A549 (cell line): ENCODE results near the gene GLB1L. TPM values are rescaled to one million over a fixed set of nuclear protein-coding genes. Genes with fewer than 3 reads are reported as not detected.
A peak's percentile ranks its signal among the peaks of the same experiment; 100 is the strongest.

Experiments
- ATAC-seq, 2 experiments: fragments of 200-7000 bp in 1 of 2; fragments of >200 bp in 1 of 2; cut with Nextera tagmentation in 1 of 2; cut with Tn5 transposase in 1 of 2; 3 replicates each; pipeline versions ENCODE4 v1.8.0 to v1.9.1; 2018 to 2020; ENCODE audit warnings: mild to moderate bottlenecking in 1 of 2, moderate library complexity in 1 of 2
- CTCF ChIA-PET: fragments of 300-600 bp; sonication (Branson Sonifier 250); formaldehyde crosslinking; extraction: SDS; loops from one replicate; lab custom pipeline; 2021; ENCODE audit warnings: antibody characterized with exemption, inconsistent platforms; lab: Yijun Ruan, JAX
- POLR2A ChIA-PET: fragments of 350-600 bp; formaldehyde crosslinking; extraction: SDS; loops from one replicate; lab custom pipeline; 2021; ENCODE audit warnings: antibody characterized with exemption, inconsistent platforms; lab: Yijun Ruan, JAX
- DNase-seq, 2 experiments: peaks; one replicate each; pipeline versions ENCODE4 v3.0.0 to v3.0.0-alpha.2; 2011 to 2016; ENCODE audit warnings: low read depth in 1 of 2, low spot score in 1 of 2
- FAIRE-seq: peaks from 2 replicates; lab custom pipeline; 2011; peaks lifted over from hg19 to GRCh38; lab: Jason Lieb, UNC
- H3K27ac ChIP-seq, 2 experiments: fragments of >200 bp; sonication (Bioruptor Twin); formaldehyde crosslinking; 3 replicates each; pipeline ENCODE4 v1.5.1; 2016 to 2017
- H3K4me1 ChIP-seq: fragments of >200 bp; sonication (Bioruptor Twin); formaldehyde crosslinking; 3 replicates; pipeline ENCODE4 v1.6.1; 2016
- H3K4me2 ChIP-seq: fragments of >200 bp; sonication (Bioruptor Twin); formaldehyde crosslinking; 3 replicates; pipeline ENCODE4 v1.6.1; 2016
- H3K4me3 ChIP-seq: fragments of >200 bp; sonication (Bioruptor Twin); formaldehyde crosslinking; 3 replicates; pipeline ENCODE4 v1.5.1; 2016
- H3K9me3 ChIP-seq: fragments of >200 bp; sonication (Bioruptor Twin); formaldehyde crosslinking; 3 replicates; pipeline ENCODE4 v1.6.1; 2016
- BCL3 ChIP-seq: fragments of >200 bp; sonication (Bioruptor Twin); formaldehyde crosslinking; IDR thresholded peaks from 3 replicates; pipeline ENCODE4 v1.6.1; 2016
- CBX2 ChIP-seq: fragments of 200-600 bp; sonication (generic); IDR thresholded peaks from 2 replicates; pipeline ENCODE4 v1.6.1; 2016; ENCODE audit warnings: low read depth, mild to moderate bottlenecking, borderline replicate concordance
- E2F6 ChIP-seq: IDR thresholded peaks from 2 replicates; pipeline ENCODE4 v1.6.1; 2012; ENCODE audit warnings: low read depth, borderline replicate concordance
- EP300 ChIP-seq, 2 experiments: fragments of >200 bp; sonication (Bioruptor Twin); formaldehyde crosslinking; IDR thresholded peaks; 2 replicates in 1 of 2; 3 replicates in 1 of 2; pipeline ENCODE4 v1.6.1; 2016 to 2017
- FOSB ChIP-seq: fragments of 250-450 bp; sonication (Bioruptor Pico); IDR thresholded peaks from 2 replicates; pipeline ENCODE4 v1.5.0; 2020; ENCODE audit warnings: mild to moderate bottlenecking, moderate library complexity
- HDAC2 ChIP-seq: fragments of 200-600 bp; sonication (generic); IDR thresholded peaks from 2 replicates; pipeline ENCODE4 v1.6.1; 2016
- HES2 ChIP-seq: fragments of >200 bp; sonication (Bioruptor Twin); formaldehyde crosslinking; IDR thresholded peaks from 2 replicates; pipeline ENCODE4 v1.6.1; 2016
- HEYL ChIP-seq: fragments of 250-450 bp; sonication (Bioruptor Pico); IDR thresholded peaks from 2 replicates; pipeline ENCODE4 v1.8.0; 2021; ENCODE audit warnings: mild to moderate bottlenecking, moderate library complexity
- HOXA7 ChIP-seq: fragments of 250-450 bp; sonication (Bioruptor Pico); IDR thresholded peaks from 2 replicates; pipeline ENCODE4 v1.5.0; 2020; ENCODE audit warnings: mild to moderate bottlenecking, moderate library complexity
- KDM5A ChIP-seq: fragments of 200-600 bp; sonication (generic); IDR thresholded peaks from 2 replicates; pipeline ENCODE4 v1.6.1; 2016; ENCODE audit warnings: antibody characterized with exemption, mild to moderate bottlenecking
- MAX ChIP-seq: IDR thresholded peaks from 2 replicates; pipeline ENCODE4 v1.6.1; 2012
- PHF8 ChIP-seq: fragments of 200-600 bp; sonication (generic); IDR thresholded peaks from 2 replicates; pipeline ENCODE4 v1.6.1; 2016; ENCODE audit warnings: low read depth, mild to moderate bottlenecking, antibody characterized with exemption, moderate library complexity, borderline replicate concordance
- RAD21 ChIP-seq, 2 experiments: fragments of >200 bp in 1 of 2; sonication (Bioruptor Twin) in 1 of 2; formaldehyde crosslinking in 1 of 2; IDR thresholded peaks in 1 of 2; conservative IDR thresholded peaks in 1 of 2; 2 replicates in 1 of 2; 3 replicates in 1 of 2; pipeline ENCODE4 v1.6.1; 2012 to 2018; ENCODE audit warnings: inconsistent platforms in 1 of 2
- RARB ChIP-seq: fragments of 250-450 bp; sonication (Bioruptor Pico); IDR thresholded peaks from 2 replicates; pipeline ENCODE4 v1.8.0; 2021; ENCODE audit warnings: mild to moderate bottlenecking, moderate library complexity
- TFCP2L1 ChIP-seq: fragments of 250-450 bp; sonication (Bioruptor Pico); IDR thresholded peaks from 2 replicates; pipeline ENCODE4 v1.5.0; 2021; ENCODE audit warnings: mild to moderate bottlenecking
- TP53 ChIP-seq: fragments of 250-450 bp; sonication (Bioruptor Pico); IDR thresholded peaks from 2 replicates; pipeline ENCODE4 v1.5.0; 2021; ENCODE audit warnings: mild to moderate bottlenecking, moderate library complexity
- ZFP36 ChIP-seq: fragments of 450-650 bp; IDR thresholded peaks from 2 replicates; pipeline ENCODE4 v1.6.1; 2014; ENCODE audit warnings: borderline replicate concordance; ENCODE audit not compliant: partially characterized antibody
- WGBS: methylation state at CpG from one replicate; pipeline ENCODE4 v1.1.6; 2017; ENCODE audit errors: missing lambda C conversion rate; 5-methylcytosine and 5-hydroxymethylcytosine counted together
- polyA plus RNA-seq, 4 experiments: library from polyadenylated mRNA; depleted of rRNA in 3 of 4; stranded (reverse); fragments of >200 nt; fragmentation: RNase III in 1 of 4; extraction: RNeasy Plus Mini Kit Qiagen cat#74134 plus additional on column Dnase treatment in 1 of 4; gene quantifications; 2 replicates in 3 of 4; 3 replicates in 1 of 4; pipeline ENCODE4 v1.2.3, GENCODE V29; 2011 to 2017

Gene GLB1L
- polyA plus RNA-seq, 2 of the 4 experiments (the other 2 are of a cell fraction) = 5.9 to 8.7 TPM

GRCh38 chr2:219294356-219295351 lies 49.4 kb upstream of the GLB1L start (continued):
- TF ChIP-seq RAD21 (conservative IDR thresholded peaks at IDR 0.05 in 1 of 2, IDR thresholded peaks at IDR 0.05 in 1 of 2) (peak; percentile 74 to 93), MAX (peak; percentile 96), PHF8 (peak; percentile 88), E2F6 (0 out of 2 replicates have a peak, but pooled peaks have one; percentile 25)

- TF ChIP-seq HEYL (no peak), HES2 (no peak), TP53 (CRISPR knock-in tag) (no peak), HOXA7 (no peak), HDAC2 (no peak), BCL3 (no peak), TFCP2L1 (CRISPR knock-in tag) (no peak), FOSB (no peak), ZFP36 (no peak)
- 92% methylated on average over 5 of the region's 5 CpGs for WGBS
- Histone ChIP-seq H3K27ac (peak overlapping the region; percentile 94 to 99; a peak in 5 of 6 replicates), H3K4me1 (peaks cover 26% of the 10 kb centered on the region), H3K9me3 (no peaks in the 10 kb centered on the region), H3K4me3 (no peak overlapping the region), H3K4me2 (peak overlapping the region; percentile 81; the same call in 2 of the 3 replicates)
- DNase-seq (no peak), ATAC-seq (no peak), FAIRE-seq (no peak)
- POLR2A ChIA-PET = interaction anchor here (1.1 to 1.4 kb wide), 2 partner anchors 15 to 19 kb away, joined by 4 to 8 read pairs; partner anchors contain the start of gene DNAJB2
- CTCF ChIA-PET = interaction anchor here (0.7 to 16.3 kb wide), 22 partner anchors 9 to 235 kb away, joined by 3 to 540 read pairs (median 16); partner anchors contain the start of genes ABCB6, ANKZF1, ATG9A and CNPPD1
Measured at GRCh38 chr2:219293736-219294231, 48.5 kb upstream of the GLB1L start.

GRCh38 chr2:219292616-219293015 lies 47.4 kb upstream of the GLB1L start:
- H3K27ac ChIP-seq = no peak overlapping the region
- POLR2A ChIA-PET = no interaction called here
- H3K4me2 ChIP-seq = no peak overlapping the region
- CTCF ChIA-PET = interaction anchor here (1.1 to 16.3 kb wide), 11 partner anchors 13 to 135 kb away, joined by 4 to 540 read pairs (median 79); partner anchors contain the start of genes ABCB6, ANKZF1, ATG9A and CNPPD1
- H3K9me3 ChIP-seq = no peaks in the 10 kb centered on the region
- WGBS = 96% methylated on average over 9 of the region's 9 CpGs
- DNase-seq (no peak), ATAC-seq (no peak)
- H3K4me1 ChIP-seq = peaks cover 26% of the 10 kb centered on the region
- no peak overlapping the region for H3K4me3 ChIP-seq
- TF ChIP-seq EP300 (IDR thresholded peaks at IDR 0.05) (no peak), RARB (CRISPR knock-in tag) (no peak), CBX2 (no peak), KDM5A (no peak)
- TF ChIP-seq, all 56 proteins: peak for 0
- FAIRE-seq = no peak
